ENCODE measurements around the gene MEIS3.

Gene MEIS3

DNA sequence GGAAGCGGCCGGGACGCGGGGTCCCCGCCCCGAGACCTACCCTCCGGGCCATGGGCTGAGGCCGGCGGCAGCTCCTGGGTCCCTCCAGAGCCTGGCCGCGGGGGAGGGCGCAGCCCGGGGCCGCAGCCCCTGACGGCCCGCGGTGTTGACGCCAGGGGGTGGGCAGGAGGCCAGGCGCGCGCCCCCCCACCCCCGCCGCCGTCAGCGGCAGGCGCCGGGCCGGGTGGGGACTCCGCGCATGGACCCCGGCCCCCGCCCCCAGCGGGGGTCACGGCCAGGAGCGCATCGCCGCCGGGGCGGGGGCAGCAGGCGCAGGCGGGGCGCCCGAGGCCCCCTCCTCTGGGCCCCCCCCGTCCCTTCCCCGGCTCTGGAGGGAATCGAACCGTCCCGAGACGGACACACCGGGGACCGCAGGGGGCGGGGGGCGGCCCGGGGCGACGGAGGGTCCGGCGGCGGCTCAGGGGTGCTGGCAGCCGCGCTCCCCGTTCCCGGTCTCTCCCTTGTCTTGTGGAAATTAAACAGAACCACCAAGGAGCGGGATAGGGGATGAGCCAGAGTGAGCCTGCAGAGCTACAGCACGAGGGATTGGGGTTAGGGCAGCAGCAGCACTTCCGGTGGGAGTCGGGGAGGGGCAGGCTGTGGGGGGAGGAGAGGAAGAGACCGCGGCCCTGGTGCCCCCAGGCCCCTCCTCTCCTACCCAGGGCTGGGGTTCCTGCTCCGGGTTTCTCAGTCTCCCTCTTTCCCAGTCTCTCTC, at the start of gene MEIS3:
Gene MEIS3, minus strand, starts transcription at position 498 of the 754 bp plus-strand sequence. Its CDS starts 446 bp downstream, at position 52.
- no peak for DNase-seq

DNA sequence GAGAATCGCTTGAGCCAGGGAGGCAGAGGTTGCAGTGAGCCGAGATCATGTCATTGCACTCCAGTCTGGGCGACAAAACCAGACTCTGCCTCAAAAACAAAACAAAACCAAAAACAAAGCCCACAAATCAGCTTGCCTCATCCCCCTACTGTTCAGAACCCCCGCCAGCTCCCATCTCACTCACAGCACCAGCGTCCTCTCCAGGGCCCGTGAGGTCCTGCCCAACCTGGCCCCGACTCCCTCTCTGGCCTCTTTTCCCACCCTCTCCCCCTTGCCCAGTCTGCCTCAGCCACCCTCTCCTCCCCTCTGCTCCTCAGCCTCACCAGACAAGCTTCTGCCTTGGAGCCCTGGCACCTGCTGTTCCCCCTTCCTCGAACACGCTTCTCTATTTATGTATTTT, 48.6 kb upstream of the MEIS3 start:
- no peak for DNase-seq

DNA sequence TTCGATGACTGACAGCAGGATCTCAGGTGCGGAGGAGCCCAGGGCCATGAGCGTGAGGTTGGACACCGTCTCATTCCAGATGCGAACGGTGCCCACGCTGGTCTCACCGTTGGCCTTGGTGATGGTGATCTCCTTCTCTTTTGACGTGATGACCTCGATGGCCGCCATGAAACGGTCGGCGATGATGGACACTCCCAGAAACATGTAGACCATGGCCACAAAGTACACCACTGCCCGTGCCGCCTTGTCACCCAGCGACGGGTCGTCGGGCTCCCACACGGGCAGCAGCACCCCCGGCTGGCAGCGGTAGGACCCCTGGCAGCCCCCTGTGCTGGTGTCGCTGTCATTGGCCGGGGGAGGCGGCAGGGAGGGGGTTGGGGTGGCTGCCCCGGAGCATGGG, 46.6 kb upstream of the MEIS3 start:
- no peak for DNase-seq

GRCh38 chr19:47464675-47465419, 45.5 kb upstream of the MEIS3 start:
- no peak for DNase-seq

DNA sequence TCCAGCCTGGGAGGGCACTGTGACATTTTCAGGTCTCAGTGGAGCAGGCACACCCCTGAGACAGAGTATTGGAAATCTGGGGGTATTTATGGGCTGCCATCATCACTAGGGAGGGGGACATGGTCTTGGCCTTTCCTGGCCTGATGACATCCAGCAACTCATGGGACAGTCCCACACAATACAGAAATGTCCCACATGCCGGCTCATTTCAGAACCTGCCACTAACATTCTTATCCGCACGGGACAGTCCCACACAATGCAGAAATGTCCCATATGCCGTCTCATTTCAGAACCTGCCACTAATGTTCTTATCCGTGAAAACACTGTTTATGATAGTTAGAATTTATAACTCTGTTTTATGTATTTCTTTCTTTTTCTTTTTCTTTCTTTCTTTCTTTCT, 42.5 kb upstream of the MEIS3 start:
- no peak for DNase-seq

DNA sequence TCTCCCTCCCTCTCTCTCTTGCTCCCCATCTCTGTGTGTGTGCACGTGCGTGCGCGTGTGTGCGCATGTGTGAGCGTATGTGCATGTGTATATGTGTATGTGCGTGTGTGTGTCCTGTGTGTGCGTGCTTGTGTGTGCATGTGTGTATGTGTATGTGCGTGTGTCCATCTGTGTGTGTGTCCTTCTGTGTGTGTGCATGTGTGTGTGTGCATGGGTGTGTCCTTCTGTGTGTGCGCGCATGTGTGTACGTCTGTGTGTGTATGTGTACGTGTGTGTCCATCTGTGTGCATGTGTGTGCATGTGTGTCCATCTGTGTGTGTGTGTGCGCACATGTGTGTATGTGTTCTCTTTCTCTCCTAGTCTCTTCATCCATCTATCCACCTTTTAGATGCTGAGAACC, 40.1 kb upstream of the MEIS3 start:
- DNase-seq: no peak

GRCh38 chr19:47458672-47459071, 39.3 kb upstream of the MEIS3 start:
- DNase-seq: no peak

DNA sequence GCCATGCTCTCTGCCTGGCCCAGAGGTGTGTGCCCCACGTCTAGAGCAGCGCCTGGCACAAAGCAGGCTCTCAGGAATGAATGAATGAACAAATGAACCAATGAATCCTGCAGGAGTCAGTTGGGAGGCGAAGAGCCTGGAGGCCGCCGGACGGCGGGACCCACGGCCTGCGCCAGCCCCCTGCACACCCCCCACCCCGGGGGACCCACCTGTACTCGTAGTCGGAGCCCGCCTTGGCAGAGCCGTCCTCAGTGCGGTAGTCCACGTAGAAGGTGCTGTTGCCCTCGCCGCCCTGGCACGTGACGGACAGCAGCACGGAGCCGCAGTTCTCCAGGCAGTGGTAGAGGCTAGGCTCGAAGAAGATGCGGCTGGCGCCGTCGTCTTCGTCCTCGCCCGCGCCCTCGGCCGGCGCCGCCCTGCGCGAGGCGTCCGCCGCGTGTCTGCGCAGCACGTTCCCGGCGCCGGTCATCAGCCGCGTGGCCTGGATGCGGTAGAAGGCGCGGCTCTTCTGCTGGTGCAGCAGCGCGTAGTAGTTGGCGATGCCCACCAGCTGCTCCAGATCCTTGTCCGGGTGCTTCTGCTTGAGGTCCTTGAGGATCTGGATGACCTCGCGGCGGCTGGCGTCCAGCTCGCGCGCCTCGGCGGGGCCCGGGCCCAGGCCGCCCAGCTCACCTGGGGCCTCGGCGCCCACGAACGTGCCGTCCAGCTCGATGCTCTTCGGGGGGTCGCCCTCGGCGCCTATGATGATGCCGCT, 37.6 kb upstream of the MEIS3 start:
- DNase-seq: no peak

- DNase-seq: no peak
Observed at GRCh38 chr19:47450478-47450877, 31.2 kb upstream of the MEIS3 start.

DNA sequence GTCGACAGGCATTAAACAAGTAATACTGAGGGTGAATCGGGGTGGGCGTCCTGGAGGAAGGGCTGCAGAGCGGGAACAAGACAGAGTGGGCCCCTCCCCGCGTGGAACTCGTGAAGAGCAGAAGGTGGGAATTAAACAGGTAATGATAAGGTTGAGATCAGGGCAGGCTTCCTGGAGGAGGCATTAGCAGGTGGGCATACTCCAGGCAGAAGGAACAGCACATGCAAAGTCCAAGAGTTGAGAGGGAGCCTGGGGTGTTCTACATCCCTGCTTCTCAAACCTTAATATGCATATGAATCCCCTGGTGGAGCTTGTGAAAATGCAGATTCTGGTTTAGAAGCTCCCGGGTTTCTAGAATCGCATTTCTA, 29.0 kb upstream of the MEIS3 start:
- DNase-seq: no peak

DNA sequence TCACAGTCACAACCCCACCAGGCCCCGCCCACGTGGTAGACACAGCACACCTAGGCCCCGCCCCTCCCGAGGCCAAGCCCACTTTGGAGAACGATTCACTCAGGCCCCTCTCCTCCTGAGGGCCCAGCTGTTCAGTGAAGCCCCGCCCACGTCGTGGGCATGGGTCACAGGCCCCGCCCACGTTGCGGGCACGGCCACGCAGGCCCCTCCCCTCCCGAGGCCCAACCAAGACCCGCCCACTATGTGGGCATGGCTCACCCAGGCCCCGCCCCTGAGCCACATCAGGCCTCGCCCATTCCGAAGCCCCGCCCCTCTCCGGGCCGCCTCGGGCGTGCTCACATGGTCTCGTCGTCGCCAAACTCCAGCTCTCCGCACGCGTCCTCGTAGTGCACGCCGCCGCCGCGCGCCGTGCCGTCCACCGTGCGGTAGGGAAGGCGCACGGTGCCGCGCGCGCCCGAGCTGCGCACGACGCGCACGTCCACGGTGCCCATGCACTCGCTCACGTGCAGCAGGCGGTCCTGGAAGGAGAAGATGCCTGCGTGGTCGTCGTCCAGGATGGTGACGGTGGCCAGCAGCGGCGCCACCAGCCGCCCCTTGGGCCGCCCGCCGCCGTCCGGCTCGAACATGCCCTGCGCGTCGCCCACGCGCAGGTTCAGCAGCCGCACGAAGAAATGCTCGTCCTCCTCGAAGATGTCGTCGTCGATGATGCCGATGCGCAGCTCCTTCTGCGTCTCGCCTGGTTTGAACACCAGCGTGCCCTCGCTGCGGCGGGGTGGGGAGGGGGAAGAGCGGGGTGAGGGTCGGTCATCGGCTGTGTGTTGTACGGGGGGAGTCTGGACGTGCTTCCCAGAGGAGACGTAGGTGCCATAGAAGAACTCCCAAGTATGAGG, 28.4 kb upstream of the MEIS3 start:
- peak; percentile 40 for DNase-seq

DNA sequence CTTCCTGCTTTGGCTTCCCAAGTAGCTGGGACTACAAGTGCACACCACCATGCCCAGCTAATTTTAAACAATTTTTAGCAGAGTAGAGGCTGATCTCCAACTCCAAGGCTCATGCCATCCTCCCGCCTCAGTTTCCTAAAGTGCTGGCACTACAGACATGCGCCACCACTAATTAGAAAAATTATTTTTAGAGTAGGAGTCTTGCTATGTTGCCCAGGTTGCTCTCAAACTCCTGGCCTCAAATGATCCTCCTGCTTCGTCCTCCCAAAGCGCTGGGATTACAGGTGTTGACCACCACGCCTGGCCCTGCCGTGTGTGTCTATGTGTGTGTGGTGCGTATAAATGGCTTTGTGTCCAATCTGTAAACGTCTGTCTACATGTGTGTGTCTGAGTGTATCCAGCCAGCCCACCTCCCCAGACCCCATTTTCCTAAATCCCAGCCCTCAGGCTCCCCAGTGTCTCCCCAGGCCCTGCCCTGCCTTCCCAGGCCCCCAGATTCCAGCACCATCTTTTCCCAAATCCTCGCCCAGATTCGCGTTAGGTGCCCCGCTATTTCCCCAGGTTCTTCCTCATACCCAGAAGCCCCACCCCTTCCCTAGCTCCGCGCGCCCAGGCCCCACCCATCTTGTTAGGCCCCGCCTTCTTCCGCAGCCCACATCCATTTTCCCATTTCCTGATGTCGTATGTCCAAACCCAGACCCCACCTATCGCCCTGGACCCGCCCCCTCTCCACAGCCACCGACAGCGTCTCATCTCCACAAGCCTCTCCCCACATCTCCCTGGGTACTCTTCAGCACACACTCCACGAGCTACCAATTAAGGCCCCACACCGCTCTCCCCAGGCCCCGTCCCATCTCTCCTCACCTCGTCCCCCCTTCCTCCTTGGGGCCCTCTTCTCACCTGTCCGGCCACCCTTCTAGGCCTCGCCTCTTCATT, 27.5 kb upstream of the MEIS3 start:
- no peak for DNase-seq

DNA sequence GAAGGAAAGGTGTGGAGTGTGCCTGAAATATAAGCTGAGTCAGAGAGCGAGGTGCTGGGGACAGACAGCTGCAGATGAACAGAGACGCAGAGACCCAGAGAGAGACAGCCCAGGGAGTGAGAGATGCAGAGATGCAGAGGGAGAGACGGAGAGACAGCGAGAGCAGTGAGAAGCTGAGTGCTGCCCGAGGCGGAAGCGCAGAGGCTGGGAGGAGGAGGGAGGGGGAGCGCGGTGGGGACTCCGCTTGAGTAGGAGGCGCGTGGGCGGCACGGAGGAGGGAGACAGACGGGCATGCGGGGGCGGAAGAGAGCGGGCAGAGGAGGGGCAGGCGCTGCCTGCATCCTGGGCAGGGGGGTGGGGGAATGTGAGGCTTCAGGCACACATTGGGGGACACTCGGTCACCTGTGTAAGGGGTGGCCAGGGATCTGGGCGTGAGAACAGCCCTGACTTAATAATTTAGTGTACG, 26.6 kb upstream of the MEIS3 start:
- no peak for DNase-seq

- no peak for DNase-seq
Observed at GRCh38 chr19:47445527-47445926, 26.2 kb upstream of the MEIS3 start.

- no peak for DNase-seq
Observed at GRCh38 chr19:47444388-47444821, 25.1 kb upstream of the MEIS3 start.

DNA sequence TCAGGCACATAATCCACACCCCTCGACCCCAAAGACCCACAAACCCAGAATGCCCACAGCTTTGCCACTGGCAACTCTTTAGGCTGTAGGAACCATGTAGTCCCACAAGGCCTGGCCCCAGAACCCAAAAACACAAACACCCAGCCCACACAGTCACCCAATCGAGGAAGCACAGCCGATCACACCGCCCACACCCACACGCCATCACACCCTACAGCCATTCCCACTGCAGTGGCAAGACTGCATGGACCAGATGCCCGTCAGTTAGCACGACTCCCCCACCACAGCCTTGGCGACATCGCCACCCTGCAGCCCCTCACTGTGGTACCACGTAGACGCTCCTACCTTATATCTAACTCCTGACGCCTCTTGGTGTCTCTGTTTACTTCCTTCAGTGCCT, 24.0 kb upstream of the MEIS3 start:
- DNase-seq: no peak

- no peak for DNase-seq
Observed at GRCh38 chr19:47438793-47439220, 19.5 kb upstream of the MEIS3 start.

DNA sequence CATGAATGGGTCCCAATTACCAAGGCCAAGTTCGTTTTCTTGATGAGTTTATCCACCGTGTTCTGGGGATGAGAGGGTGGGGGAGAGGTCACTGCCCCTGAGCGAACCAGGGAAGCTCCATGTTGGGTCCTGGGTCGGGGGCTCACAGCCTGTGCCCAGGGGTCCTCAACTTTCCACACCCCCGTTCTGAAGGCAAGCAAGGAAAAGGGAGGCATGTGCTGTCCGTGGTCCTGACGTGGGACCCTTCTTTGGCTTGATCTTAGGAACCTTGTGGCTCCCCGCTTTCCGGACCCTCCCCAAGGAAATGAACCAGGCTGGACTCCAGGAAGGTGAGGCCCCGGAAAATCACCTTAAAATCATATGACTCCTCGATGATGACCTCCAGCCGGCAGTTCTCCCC, 18.2 kb upstream of the MEIS3 start:
- no peak for DNase-seq

DNA sequence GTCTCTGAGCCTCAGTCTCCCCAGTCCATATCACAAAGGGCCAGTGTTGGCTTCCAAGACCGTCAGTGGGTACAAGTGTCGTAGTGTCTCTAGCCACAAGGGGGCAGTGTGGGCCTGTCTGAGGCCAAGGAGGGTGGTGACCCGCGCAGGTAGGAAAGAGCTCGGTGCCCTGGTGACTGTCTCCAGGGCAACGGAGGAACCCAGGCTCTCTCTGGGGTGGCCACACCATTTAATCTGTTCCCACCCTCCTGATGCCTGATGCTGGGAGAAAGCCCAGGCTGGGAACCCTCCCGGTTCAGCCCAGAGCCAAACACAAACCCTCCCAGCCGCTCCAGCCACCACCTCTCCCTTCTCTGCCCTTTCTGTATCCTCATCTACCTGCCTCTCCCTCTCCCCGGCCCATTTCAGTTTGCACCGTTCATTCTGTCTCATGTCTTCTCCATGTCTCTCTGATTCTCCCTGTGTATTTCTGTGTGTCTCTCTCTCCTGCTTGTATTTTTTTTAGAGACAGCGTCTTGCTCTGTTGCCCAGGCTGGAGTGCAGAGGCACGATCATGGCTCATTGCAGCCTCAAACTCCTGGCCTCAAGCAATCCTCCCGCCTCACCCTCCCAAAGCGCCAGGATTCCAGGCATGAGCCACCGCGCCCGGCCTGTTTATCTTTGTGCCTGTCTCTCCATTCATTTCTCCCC, 17.5 kb upstream of the MEIS3 start:
- peak; percentile 81 for DNase-seq

DNA sequence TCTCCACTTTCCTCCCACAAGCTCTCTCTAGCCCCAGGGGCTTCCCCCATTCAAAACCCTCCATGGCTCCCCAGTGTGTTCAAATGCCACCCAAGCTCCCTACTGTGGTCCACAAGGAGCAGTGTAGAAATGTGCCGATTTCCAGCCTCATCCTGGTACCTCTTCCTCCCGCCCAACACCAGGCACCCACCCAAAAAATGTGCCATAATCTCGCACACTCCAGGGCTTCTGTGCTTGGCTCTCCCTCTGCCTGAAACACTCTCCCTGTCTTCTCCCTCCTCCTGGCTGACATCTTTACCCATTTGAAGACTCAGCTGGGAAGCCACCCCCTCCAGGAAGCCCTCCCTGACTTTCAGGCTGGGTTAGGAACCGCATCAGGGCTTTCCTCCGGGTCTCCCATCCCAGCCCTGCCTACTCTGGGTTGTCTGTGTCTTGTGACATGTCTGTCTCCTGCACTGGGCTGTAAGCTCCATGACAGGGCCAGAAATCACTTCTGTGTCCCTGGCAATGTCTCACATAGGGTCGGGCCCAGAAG, 16.6 kb upstream of the MEIS3 start:
- no peak for DNase-seq

All from femur (tissue), 1 donor.